ENCODE measurements around the gene GRSF1.
"Not testable (repeated sequence)": the region's sequence is repeated elsewhere in the genome, so short reads cannot be mapped to it uniquely, and the experiment has no call there.

GRSF1 gene

GRCh38 chr4:70833675-70834074 lies 6.0 kb downstream of the GRSF1 start:
- no peak for DNase-seq (ENCODE audit: low read depth)

GRCh38 chr4:70831293-70831692 lies 8.4 kb downstream of the GRSF1 start:
- no peak for DNase-seq (ENCODE audit: low read depth)

DNA sequence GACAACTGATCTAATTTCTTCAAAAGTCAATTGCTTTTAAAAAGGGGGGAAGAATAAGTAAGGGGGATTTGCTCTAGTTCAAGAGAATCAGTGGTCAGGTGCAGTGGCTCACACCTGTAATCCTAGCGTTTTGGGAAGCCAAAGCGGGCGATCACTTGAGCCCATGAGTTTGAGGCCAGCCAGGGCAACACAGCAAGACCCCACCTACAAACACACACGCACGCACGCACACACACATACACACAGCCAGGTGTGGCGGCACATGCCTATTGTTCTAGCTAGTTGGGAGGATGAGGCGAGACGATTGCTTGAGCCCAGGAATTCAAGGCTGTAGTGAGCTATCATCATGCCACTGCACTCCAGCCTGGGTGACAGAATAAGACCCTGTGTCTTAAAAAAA lies 9.6 kb downstream of the GRSF1 start:
- no peak for DNase-seq (ENCODE audit: low read depth)

GRCh38 chr4:70829492-70829891 lies 10.2 kb downstream of the GRSF1 start:
- DNase-seq (ENCODE audit: low read depth): no peak

GRCh38 chr4:70829015-70829414 lies 10.7 kb downstream of the GRSF1 start:
- DNase-seq (ENCODE audit: low read depth): no peak

- no peak for DNase-seq (ENCODE audit: low read depth)
Observed at GRCh38 chr4:70818921-70819320, 20.8 kb downstream of the GRSF1 start.

GRCh38 chr4:70818173-70818855 lies 21.4 kb downstream of the GRSF1 start:
- no peak for DNase-seq (ENCODE audit: low read depth)

- no peak for DNase-seq (ENCODE audit: low read depth)
Observed at GRCh38 chr4:70816894-70817293, 22.8 kb downstream of the GRSF1 start.

DNA sequence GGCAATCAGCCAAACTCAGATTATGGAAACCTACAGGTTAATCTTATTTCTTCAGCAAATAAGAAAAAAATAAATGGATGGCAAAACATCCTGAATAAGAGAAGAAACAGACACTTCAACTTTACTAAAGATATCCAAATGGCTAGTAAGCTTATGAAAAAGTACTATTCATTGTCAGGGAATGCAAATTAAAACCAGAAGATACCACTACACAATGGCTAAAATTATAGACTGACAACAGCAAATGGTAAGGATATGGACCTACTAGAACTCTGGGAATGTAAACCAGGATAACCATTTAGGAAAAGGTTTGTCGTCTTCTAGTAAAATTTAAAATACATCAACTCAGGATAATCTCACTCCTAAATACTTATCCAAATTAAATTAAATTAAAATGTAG lies 24.3 kb downstream of the GRSF1 start:
- no peak for DNase-seq (ENCODE audit: low read depth)

DNA sequence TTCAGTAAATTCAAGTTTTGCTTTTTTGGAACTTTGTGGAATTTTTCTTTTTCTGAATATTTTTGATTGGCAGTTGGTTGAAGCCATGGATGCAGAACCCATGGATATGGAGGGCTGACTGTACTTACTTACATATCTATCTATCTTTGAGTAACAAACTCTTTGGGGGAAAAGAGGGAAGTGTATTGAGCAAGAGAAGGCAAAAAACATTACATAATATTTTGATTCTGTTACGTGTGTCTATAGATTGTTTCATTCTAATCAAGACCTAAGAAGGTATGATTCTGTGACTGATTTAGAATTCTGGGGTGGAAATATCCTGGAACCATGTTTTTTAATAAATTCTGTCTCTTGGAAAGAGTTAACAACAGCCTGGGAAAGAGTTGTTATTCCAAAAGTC lies 31.5 kb downstream of the GRSF1 start:
- DNase-seq (ENCODE audit: low read depth): no peak

- no peak for DNase-seq (ENCODE audit: low read depth)
Observed at GRCh38 chr4:70802928-70803580, 36.6 kb downstream of the GRSF1 start.

DNA sequence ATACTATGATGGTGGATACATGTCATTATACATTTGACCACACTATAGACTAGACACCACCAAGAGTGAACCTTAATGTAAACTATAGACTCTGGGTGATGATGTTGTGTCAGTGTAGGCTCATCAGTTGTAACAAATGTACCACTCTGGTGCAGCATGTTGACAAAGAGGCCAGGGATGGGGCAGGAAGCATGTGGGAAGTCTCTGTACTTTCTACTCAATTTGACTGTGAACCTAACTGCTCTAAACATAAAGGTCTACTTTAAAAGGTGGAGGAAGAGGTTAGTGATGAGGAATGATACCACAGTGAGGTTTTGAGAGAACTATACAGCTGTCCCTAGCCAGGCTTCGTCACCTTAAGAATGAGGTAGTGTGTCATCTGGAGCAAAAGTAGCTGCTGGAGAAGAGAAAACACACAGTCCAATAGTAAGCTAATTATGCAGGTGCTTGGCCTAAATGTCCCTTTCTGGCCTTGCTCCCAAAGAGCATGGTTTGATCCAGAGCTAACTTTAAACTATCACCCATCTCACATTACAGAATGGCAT lies 38.4 kb downstream of the GRSF1 start:
- DNase-seq (ENCODE audit: low read depth): no peak

GRCh38 chr4:70793626-70794025 lies 46.1 kb downstream of the GRSF1 start:
- DNase-seq (ENCODE audit: low read depth): no peak

DNA sequence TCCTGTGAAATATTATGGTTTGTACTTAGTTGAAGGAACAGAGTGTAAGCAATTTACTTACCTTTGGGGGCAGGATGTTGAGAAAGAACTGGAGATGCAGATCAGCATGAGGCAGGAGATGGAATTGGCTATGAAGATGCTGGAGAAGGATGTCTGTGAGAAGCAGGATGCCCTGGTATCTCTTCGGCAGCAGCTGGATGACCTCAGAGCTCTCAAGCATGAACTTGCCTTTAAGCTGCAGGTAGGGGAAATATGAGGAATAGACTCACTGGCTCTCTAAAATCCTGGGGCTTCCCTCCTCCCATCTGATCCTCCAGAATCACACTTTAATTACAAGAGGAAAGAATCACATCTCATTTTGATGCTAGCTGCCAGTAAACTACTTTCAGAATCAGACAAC lies 51.0 kb downstream of the GRSF1 start:
- DNase-seq (ENCODE audit: low read depth): no peak

- no peak for DNase-seq (ENCODE audit: low read depth)
Observed at GRCh38 chr4:70787496-70787895, 52.2 kb downstream of the GRSF1 start.

- DNase-seq (ENCODE audit: low read depth): no peak
Observed at GRCh38 chr4:70783096-70783495, 56.6 kb downstream of the GRSF1 start.

DNA sequence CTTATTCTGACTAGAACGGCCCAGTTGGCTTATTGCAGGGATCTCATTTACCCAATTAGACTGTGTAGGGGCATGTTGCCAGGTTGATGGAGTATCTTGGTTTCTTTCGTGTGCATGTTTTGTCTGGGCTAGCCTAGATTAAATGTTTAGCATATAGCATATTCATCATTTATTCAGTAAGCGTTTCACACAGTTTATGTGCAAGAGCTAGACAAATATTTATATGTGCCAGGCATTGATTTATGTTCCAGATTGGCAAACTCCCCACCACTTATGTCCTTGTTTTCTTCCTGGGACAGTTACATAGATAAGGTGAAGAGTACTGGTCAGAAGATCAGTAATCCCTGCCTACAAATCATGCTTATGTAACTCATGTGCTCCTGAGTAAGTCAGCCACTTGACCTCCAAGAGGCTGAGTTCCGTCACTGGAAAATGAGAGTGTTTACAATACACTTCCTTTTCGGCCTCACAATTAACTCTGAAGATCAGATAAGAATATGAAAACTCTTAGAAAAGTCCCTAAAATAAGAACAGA lies 60.7 kb downstream of the GRSF1 start:
- no peak for DNase-seq (ENCODE audit: low read depth)

- no peak for DNase-seq (ENCODE audit: low read depth)
Observed at GRCh38 chr4:70772929-70773555, 66.6 kb downstream of the GRSF1 start.

- DNase-seq (ENCODE audit: low read depth): not testable (repeated sequence)
Observed at GRCh38 chr4:70769396-70769795, 70.3 kb downstream of the GRSF1 start.

DNA sequence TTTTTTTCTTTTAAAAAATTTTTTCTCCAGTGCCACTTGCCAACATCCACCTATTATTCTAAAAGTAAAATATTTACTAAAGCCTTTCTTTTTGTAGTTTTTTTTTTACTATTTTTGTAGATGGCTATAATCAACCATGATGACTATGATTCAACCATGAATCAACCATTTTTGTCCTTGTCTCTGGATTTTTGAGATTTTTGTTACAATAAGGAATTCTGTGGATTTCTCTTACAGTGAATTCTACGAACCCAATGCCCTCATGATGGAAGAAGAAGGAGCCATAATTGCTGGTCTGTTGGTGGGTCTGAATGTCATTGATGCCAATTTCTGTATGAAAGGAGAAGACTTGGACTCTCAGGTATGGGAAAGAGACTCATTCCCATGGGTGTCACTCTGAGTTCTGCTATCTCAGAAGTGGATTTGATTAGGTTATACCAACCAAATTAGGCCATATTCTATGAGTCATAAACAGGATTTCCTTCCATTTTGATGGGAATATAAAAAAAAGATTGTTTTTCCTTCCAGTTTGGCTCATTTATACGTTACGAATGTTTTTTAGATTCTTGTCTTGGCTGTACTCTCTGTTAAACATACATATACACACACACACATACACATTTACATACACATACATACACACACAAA lies 71.3 kb downstream of the GRSF1 start:
- DNase-seq (ENCODE audit: low read depth): no peak

Measured in CMK (cell line).